SK-N-SH treated with all-trans-retinoic acid at 6 μM for 48 hours (cell line): ENCODE data around the gene C12orf50.

Source experiments
- ATAC-seq: fragments of 200-7000 bp; cut with Tn5 transposase; 3 replicates; pipeline ENCODE4 v1.9.1; 2020; ENCODE audit warnings: mild to moderate bottlenecking, moderate library complexity
- ARNTL ChIP-seq: fragments of 450-650 bp; formaldehyde crosslinking; IDR thresholded peaks from 2 replicates; pipeline ENCODE4 v1.5.0; 2020; ENCODE audit warnings: low read depth, mild to moderate bottlenecking, moderate library complexity, borderline replicate concordance
- BACH2 ChIP-seq: fragments of 250-450 bp; sonication (Bioruptor Pico); IDR thresholded peaks from 2 replicates; pipeline ENCODE4 v1.9.0; 2021; ENCODE audit warnings: mild to moderate bottlenecking, borderline replicate concordance
- CSDC2 ChIP-seq: fragments of 250-450 bp; sonication (Bioruptor Pico); IDR thresholded peaks from 2 replicates; pipeline ENCODE4 v1.5.0; 2020; ENCODE audit warnings: mild to moderate bottlenecking, moderate library complexity
- ESRRG ChIP-seq: fragments of 250-450 bp; sonication (Bioruptor Pico); IDR thresholded peaks from 2 replicates; pipeline ENCODE4 v1.6.1; 2021; ENCODE audit warnings: mild to moderate bottlenecking
- GLIS3 ChIP-seq: fragments of 250-450 bp; sonication (Bioruptor Pico); IDR thresholded peaks from 2 replicates; pipeline ENCODE4 v1.5.0; 2020; ENCODE audit warnings: mild to moderate bottlenecking, moderate library complexity
- ISL1 ChIP-seq: fragments of 250-450 bp; sonication (Bioruptor Pico); IDR thresholded peaks from 2 replicates; pipeline ENCODE4 v2.1.2; 2022; ENCODE audit warnings: mild to moderate bottlenecking, moderate library complexity
- OSR1 ChIP-seq: fragments of 250-450 bp; sonication (Bioruptor Pico); IDR thresholded peaks from 2 replicates; pipeline ENCODE4 v1.8.0; 2022; ENCODE audit warnings: moderate library complexity, mild to moderate bottlenecking, inconsistent platforms
- PPARA ChIP-seq: fragments of 250-450 bp; sonication (Bioruptor Pico); IDR thresholded peaks from 2 replicates; pipeline ENCODE4 v1.5.0; 2020; ENCODE audit warnings: mild to moderate bottlenecking, borderline replicate concordance
- RARB ChIP-seq: fragments of 250-450 bp; sonication (Bioruptor Pico); IDR thresholded peaks from 2 replicates; pipeline ENCODE4 v1.8.0; 2021; ENCODE audit warnings: mild to moderate bottlenecking, moderate library complexity
- TCF4 ChIP-seq: fragments of 250-450 bp; sonication (Bioruptor Pico); IDR thresholded peaks from 2 replicates; pipeline ENCODE4 v1.8.0; 2021; ENCODE audit warnings: mild to moderate bottlenecking, moderate library complexity, borderline replicate concordance
- TOX ChIP-seq: fragments of 250-450 bp; sonication (Bioruptor Pico); IDR thresholded peaks from 2 replicates; pipeline ENCODE4 v1.8.0; 2021; ENCODE audit warnings: mild to moderate bottlenecking, moderate library complexity, borderline replicate concordance
- ZC3H10 ChIP-seq: fragments of 250-450 bp; sonication (Bioruptor Pico); IDR thresholded peaks from 2 replicates; pipeline ENCODE4 v1.5.1; 2021; ENCODE audit warnings: mild to moderate bottlenecking, moderate library complexity
- ZFP30 ChIP-seq: fragments of 450-650 bp; formaldehyde crosslinking; IDR thresholded peaks from 2 replicates; pipeline ENCODE4 v1.5.0; 2022; ENCODE audit warnings: mild to moderate bottlenecking, moderate library complexity
- ZNF565 ChIP-seq: fragments of 450-650 bp; formaldehyde crosslinking; conservative IDR thresholded peaks from 2 replicates; pipeline ENCODE4 v1.5.0; 2020; ENCODE audit warnings: low read depth, mild to moderate bottlenecking, moderate library complexity
- ZNF8 ChIP-seq: fragments of 450-650 bp; formaldehyde crosslinking; IDR thresholded peaks from 2 replicates; pipeline ENCODE4 v1.5.0; 2020; ENCODE audit warnings: mild to moderate bottlenecking, moderate library complexity
- TF ChIP-seq, protein P1 (sequence below): fragments of 250-450 bp; sonication (Bioruptor Pico); IDR thresholded peaks from 2 replicates; pipeline ENCODE4 v1.5.1; 2021; ENCODE audit warnings: mild to moderate bottlenecking, moderate library complexity
- TF ChIP-seq, protein P2 (sequence below): fragments of 250-450 bp; sonication (Bioruptor Pico); IDR thresholded peaks from 2 replicates; pipeline ENCODE4 v1.5.1; 2020; ENCODE audit warnings: low read depth, mild to moderate bottlenecking, moderate library complexity
- TF ChIP-seq, protein P3 (sequence below): fragments of 250-450 bp; sonication (Bioruptor Pico); IDR thresholded peaks from 2 replicates; pipeline ENCODE4 v1.8.0; 2021; ENCODE audit warnings: low read depth, mild to moderate bottlenecking, moderate library complexity, borderline replicate concordance
- TF ChIP-seq, protein P4 (sequence below): fragments of 250-450 bp; sonication (Bioruptor Pico); IDR thresholded peaks from 2 replicates; pipeline ENCODE4 v1.5.0; 2020; ENCODE audit warnings: mild to moderate bottlenecking, moderate library complexity

The C12orf50 gene

GRCh38 chr12:88026196-88026595 lies 3.0 kb downstream of the C12orf50 start:
- no peak for TF ChIP-seq RARB (CRISPR knock-in tag)
- TF ChIP-seq BACH2 (CRISPR knock-in tag) = no peak
- TF ChIP-seq, protein P1, sequence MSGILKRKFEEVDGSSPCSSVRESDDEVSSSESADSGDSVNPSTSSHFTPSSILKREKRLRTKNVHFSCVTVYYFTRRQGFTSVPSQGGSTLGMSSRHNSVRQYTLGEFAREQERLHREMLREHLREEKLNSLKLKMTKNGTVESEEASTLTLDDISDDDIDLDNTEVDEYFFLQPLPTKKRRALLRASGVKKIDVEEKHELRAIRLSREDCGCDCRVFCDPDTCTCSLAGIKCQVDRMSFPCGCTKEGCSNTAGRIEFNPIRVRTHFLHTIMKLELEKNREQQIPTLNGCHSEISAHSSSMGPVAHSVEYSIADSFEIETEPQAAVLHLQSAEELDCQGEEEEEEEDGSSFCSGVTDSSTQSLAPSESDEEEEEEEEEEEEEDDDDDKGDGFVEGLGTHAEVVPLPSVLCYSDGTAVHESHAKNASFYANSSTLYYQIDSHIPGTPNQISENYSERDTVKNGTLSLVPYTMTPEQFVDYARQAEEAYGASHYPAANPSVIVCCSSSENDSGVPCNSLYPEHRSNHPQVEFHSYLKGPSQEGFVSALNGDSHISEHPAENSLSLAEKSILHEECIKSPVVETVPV (CRISPR knock-in tag) = no peak
- no peak for TF ChIP-seq ZFP30 (CRISPR knock-in tag)
- TF ChIP-seq, protein P2, sequence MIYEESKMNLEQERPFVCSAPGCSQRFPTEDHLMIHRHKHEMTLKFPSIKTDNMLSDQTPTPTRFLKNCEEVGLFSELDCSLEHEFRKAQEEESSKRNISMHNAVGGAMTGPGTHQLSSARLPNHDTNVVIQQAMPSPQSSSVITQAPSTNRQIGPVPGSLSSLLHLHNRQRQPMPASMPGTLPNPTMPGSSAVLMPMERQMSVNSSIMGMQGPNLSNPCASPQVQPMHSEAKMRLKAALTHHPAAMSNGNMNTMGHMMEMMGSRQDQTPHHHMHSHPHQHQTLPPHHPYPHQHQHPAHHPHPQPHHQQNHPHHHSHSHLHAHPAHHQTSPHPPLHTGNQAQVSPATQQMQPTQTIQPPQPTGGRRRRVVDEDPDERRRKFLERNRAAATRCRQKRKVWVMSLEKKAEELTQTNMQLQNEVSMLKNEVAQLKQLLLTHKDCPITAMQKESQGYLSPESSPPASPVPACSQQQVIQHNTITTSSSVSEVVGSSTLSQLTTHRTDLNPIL (CRISPR knock-in tag) = no peak
- no peak for TF ChIP-seq ZNF565
- no peak for TF ChIP-seq CSDC2 (CRISPR knock-in tag)
- TF ChIP-seq TOX (CRISPR knock-in tag) = no peak
- TF ChIP-seq ZC3H10 (CRISPR knock-in tag) = no peak
- no peak for TF ChIP-seq ISL1 (CRISPR knock-in tag)
- TF ChIP-seq ESRRG = no peak
- TF ChIP-seq, protein P3, sequence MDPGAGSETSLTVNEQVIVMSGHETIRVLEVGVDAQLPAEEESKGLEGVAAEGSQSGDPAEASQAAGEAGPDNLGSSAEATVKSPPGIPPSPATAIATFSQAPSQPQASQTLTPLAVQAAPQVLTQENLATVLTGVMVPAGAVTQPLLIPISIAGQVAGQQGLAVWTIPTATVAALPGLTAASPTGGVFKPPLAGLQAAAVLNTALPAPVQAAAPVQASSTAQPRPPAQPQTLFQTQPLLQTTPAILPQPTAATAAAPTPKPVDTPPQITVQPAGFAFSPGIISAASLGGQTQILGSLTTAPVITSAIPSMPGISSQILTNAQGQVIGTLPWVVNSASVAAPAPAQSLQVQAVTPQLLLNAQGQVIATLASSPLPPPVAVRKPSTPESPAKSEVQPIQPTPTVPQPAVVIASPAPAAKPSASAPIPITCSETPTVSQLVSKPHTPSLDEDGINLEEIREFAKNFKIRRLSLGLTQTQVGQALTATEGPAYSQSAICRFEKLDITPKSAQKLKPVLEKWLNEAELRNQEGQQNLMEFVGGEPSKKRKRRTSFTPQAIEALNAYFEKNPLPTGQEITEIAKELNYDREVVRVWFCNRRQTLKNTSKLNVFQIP (CRISPR knock-in tag) = no peak
- TF ChIP-seq, protein P4, sequence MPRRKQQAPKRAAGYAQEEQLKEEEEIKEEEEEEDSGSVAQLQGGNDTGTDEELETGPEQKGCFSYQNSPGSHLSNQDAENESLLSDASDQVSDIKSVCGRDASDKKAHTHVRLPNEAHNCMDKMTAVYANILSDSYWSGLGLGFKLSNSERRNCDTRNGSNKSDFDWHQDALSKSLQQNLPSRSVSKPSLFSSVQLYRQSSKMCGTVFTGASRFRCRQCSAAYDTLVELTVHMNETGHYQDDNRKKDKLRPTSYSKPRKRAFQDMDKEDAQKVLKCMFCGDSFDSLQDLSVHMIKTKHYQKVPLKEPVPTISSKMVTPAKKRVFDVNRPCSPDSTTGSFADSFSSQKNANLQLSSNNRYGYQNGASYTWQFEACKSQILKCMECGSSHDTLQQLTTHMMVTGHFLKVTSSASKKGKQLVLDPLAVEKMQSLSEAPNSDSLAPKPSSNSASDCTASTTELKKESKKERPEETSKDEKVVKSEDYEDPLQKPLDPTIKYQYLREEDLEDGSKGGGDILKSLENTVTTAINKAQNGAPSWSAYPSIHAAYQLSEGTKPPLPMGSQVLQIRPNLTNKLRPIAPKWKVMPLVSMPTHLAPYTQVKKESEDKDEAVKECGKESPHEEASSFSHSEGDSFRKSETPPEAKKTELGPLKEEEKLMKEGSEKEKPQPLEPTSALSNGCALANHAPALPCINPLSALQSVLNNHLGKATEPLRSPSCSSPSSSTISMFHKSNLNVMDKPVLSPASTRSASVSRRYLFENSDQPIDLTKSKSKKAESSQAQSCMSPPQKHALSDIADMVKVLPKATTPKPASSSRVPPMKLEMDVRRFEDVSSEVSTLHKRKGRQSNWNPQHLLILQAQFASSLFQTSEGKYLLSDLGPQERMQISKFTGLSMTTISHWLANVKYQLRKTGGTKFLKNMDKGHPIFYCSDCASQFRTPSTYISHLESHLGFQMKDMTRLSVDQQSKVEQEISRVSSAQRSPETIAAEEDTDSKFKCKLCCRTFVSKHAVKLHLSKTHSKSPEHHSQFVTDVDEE (CRISPR knock-in tag) = no peak
- TF ChIP-seq TCF4 (CRISPR knock-in tag) = no peak
- TF ChIP-seq ZNF8 (CRISPR knock-in tag) = no peak
- no peak for TF ChIP-seq GLIS3 (CRISPR knock-in tag)
- no peak for TF ChIP-seq OSR1 (CRISPR knock-in tag)
- ATAC-seq = no peak

- TF ChIP-seq PPARA (CRISPR knock-in tag) = no peak
- TF ChIP-seq, protein P4 (CRISPR knock-in tag) = no peak
- TF ChIP-seq CSDC2 (CRISPR knock-in tag) = no peak
- TF ChIP-seq ISL1 (CRISPR knock-in tag) = no peak
- TF ChIP-seq TOX (CRISPR knock-in tag) = no peak
- TF ChIP-seq, protein P1 (CRISPR knock-in tag) = no peak
- TF ChIP-seq RARB (CRISPR knock-in tag) = no peak
- no peak for TF ChIP-seq OSR1 (CRISPR knock-in tag)
- no peak for TF ChIP-seq ARNTL
- ATAC-seq = no peak
Measured at GRCh38 chr12:88017964-88018363, 11.2 kb downstream of the C12orf50 start.
